HUES48 (cell line): ENCODE results near the gene CMSS1.
A peak's percentile ranks its signal among the peaks of the same experiment; 100 is the strongest.

ENCODE experiments used
- H3K27ac ChIP-seq: one replicate; pipeline ENCODE4 v1.7.0; 2013; ENCODE audit warnings: low read depth, low read length, inconsistent platforms
- H3K27me3 ChIP-seq: 2 replicates; pipeline ENCODE4 v1.6.1; 2013; ENCODE audit warnings: mild to moderate bottlenecking, low read length; ENCODE audit not compliant: control insufficient read depth, insufficient read depth
- H3K36me3 ChIP-seq: 2 replicates; pipeline ENCODE4 v1.6.1; 2013; ENCODE audit warnings: low read length; ENCODE audit not compliant: control insufficient read depth, insufficient read depth
- H3K4me1 ChIP-seq: 2 replicates; pipeline ENCODE4 v1.6.1; 2013; ENCODE audit warnings: mild to moderate bottlenecking, low read length; ENCODE audit not compliant: control insufficient read depth, insufficient read depth
- H3K4me3 ChIP-seq: 2 replicates; pipeline ENCODE4 v1.5.1; 2013; ENCODE audit warnings: mild to moderate bottlenecking, low read depth, low read length
- H3K9ac ChIP-seq: 2 replicates; pipeline ENCODE4 v1.6.1; 2013; ENCODE audit warnings: mild to moderate bottlenecking, low read depth, low read length, moderate library complexity
- H3K9me3 ChIP-seq: 2 replicates; pipeline ENCODE4 v1.6.1; 2013; ENCODE audit warnings: low read length; ENCODE audit not compliant: control insufficient read depth, insufficient read depth

Gene CMSS1

GRCh38 chr3:100105501-100105900 lies 287.8 kb downstream of the CMSS1 start:
- H3K36me3 ChIP-seq = no peaks in the 10 kb centered on the region
- H3K27me3 ChIP-seq = no peaks in the 10 kb centered on the region
- no peak overlapping the region for H3K27ac ChIP-seq
- peak overlapping the region; percentile 8; the same call in 1 of the 2 replicates for H3K9ac ChIP-seq
- H3K4me1 ChIP-seq = 0 out of 2 replicates have a peak, but pooled peaks cover 6% of the 10 kb centered on the region
- no peaks in the 10 kb centered on the region for H3K9me3 ChIP-seq
- H3K4me3 ChIP-seq = no peak overlapping the region

- Histone ChIP-seq H3K4me1 (0 out of 2 replicates have a peak, but pooled peaks cover 6% of the 10 kb centered on the region), H3K9ac (no peak overlapping the region), H3K27me3 (no peaks in the 10 kb centered on the region), H3K27ac (no peak overlapping the region), H3K9me3 (no peaks in the 10 kb centered on the region), H3K4me3 (no peak overlapping the region), H3K36me3 (no peaks in the 10 kb centered on the region)
Measured at GRCh38 chr3:100106094-100106493, 288.4 kb downstream of the CMSS1 start.

- H3K4me1 ChIP-seq = 0 out of 2 replicates have a peak, but pooled peaks cover 6% of the 10 kb centered on the region
- no peaks in the 10 kb centered on the region for H3K27me3 ChIP-seq
- no peak overlapping the region for H3K9ac ChIP-seq
- H3K27ac ChIP-seq = no peak overlapping the region
- H3K36me3 ChIP-seq = no peaks in the 10 kb centered on the region
- H3K9me3 ChIP-seq = no peaks in the 10 kb centered on the region
- H3K4me3 ChIP-seq = no peak overlapping the region
Measured at GRCh38 chr3:100106531-100107141, 289.0 kb downstream of the CMSS1 start.

- Histone ChIP-seq H3K27me3 (no peaks in the 10 kb centered on the region), H3K36me3 (no peaks in the 10 kb centered on the region), H3K9me3 (no peaks in the 10 kb centered on the region), H3K27ac (no peak overlapping the region), H3K4me3 (no peak overlapping the region), H3K4me1 (0 out of 2 replicates have a peak, but pooled peaks cover 6% of the 10 kb centered on the region), H3K9ac (no peak overlapping the region)
Measured at GRCh38 chr3:100107221-100107814, 289.7 kb downstream of the CMSS1 start.

GRCh38 chr3:100108464-100109079 lies 290.9 kb downstream of the CMSS1 start:
- no peak overlapping the region for H3K27ac ChIP-seq
- H3K9me3 ChIP-seq = no peaks in the 10 kb centered on the region
- H3K4me1 ChIP-seq = 0 out of 2 replicates have a peak, but pooled peaks cover 6% of the 10 kb centered on the region
- H3K9ac ChIP-seq = no peak overlapping the region
- H3K27me3 ChIP-seq = no peaks in the 10 kb centered on the region
- no peak overlapping the region for H3K4me3 ChIP-seq
- no peaks in the 10 kb centered on the region for H3K36me3 ChIP-seq

GRCh38 chr3:100110162-100110561 lies 292.5 kb downstream of the CMSS1 start:
- Histone ChIP-seq H3K27me3 (no peaks in the 10 kb centered on the region), H3K9ac (no peak overlapping the region), H3K4me3 (no peak overlapping the region), H3K9me3 (no peaks in the 10 kb centered on the region), H3K4me1 (0 out of 2 replicates have a peak, but pooled peaks cover 5% of the 10 kb centered on the region), H3K36me3 (no peaks in the 10 kb centered on the region), H3K27ac (no peak overlapping the region)

GRCh38 chr3:100111728-100112127 lies 294.1 kb downstream of the CMSS1 start:
- no peak overlapping the region for H3K4me3 ChIP-seq
- no peaks in the 10 kb centered on the region for H3K9me3 ChIP-seq
- H3K4me1 ChIP-seq = no peaks in the 10 kb centered on the region
- no peaks in the 10 kb centered on the region for H3K27me3 ChIP-seq
- no peak overlapping the region for H3K9ac ChIP-seq
- H3K27ac ChIP-seq = no peak overlapping the region
- no peaks in the 10 kb centered on the region for H3K36me3 ChIP-seq

GRCh38 chr3:100113723-100114412 lies 296.2 kb downstream of the CMSS1 start:
- no peak overlapping the region for H3K27ac ChIP-seq

GRCh38 chr3:100114413-100115030 lies 296.9 kb downstream of the CMSS1 start, which contains the start of gene FILIP1L:
Gene FILIP1L, minus strand, starts transcription at chr3:100114501.
- H3K4me3 ChIP-seq = no peak within 1 kb of the TSS
- no peak within 1 kb of the TSS for H3K27ac ChIP-seq
- H3K4me1 ChIP-seq = no peaks in the 10 kb centered on the region
- no peaks in the 10 kb centered on the region for H3K27me3 ChIP-seq
- no peak within 1 kb of the TSS for H3K9ac ChIP-seq
- H3K9me3 ChIP-seq = no peaks in the 10 kb centered on the region
- H3K36me3 ChIP-seq = no peaks in the 10 kb centered on the region

More at GRCh38 chr3:100113723-100114412, 296.2 kb downstream of the CMSS1 start:
- Histone ChIP-seq H3K4me3 (no peak overlapping the region), H3K9ac (no peak overlapping the region), H3K36me3 (no peaks in the 10 kb centered on the region), H3K9me3 (no peaks in the 10 kb centered on the region), H3K4me1 (no peaks in the 10 kb centered on the region), H3K27me3 (no peaks in the 10 kb centered on the region)

GRCh38 chr3:100117093-100117492 lies 299.4 kb downstream of the CMSS1 start:
- H3K27me3 ChIP-seq = no peaks in the 10 kb centered on the region
- no peak overlapping the region for H3K27ac ChIP-seq
- H3K9me3 ChIP-seq = no peaks in the 10 kb centered on the region
- no peaks in the 10 kb centered on the region for H3K4me1 ChIP-seq
- no peaks in the 10 kb centered on the region for H3K36me3 ChIP-seq
- no peak overlapping the region for H3K9ac ChIP-seq
- no peak overlapping the region for H3K4me3 ChIP-seq
